ENCODE results near the gene DDRGK1. TPM values are rescaled to one million over a fixed set of nuclear protein-coding genes. Genes with fewer than 3 reads are reported as not detected.

Gene DDRGK1
- total and polyA plus RNA-seq, 2 of the 4 experiments (the other 2 are of a cell fraction): 12.2 to 29.6 TPM

- H3K23ac ChIP-seq (ENCODE audit: low read depth, low read length): no peak overlapping the region
- in situ Hi-C loops (cut with MboI; ENCODE audit: low sequenced_read_pairs): no loop called here
- no peak overlapping the region for H4K5ac ChIP-seq (ENCODE audit: low read depth, low read length)
- no peaks in the 10 kb centered on the region for H3K9me3 ChIP-seq (ENCODE audit: control insufficient read depth, insufficient read depth, low read length)
- H3K27me3 ChIP-seq (ENCODE audit: control insufficient read depth, insufficient read depth, low read length): peaks cover 13% of the 10 kb centered on the region
- WGBS, 2 experiments (ENCODE audit: extremely low coverage in 2 of 2, insufficient read length in 1 of 2): 81% methylated on average over 16 of the region's 32 CpGs; no CpG with 5 or more reads in 1 of the 2 experiments
- H3K4ac ChIP-seq (ENCODE audit: low read depth, low read length): no peak overlapping the region
- no peak for ATAC-seq (ENCODE audit: low read depth)
- H3K79me1 ChIP-seq (ENCODE audit: low read depth in 1 of 2, low read length in 2 of 2): peaks cover 0 to 1% of the 10 kb centered on the region in 2 experiments; a peak in 1 of 4 replicates
- no peak overlapping the region for H2AK5ac ChIP-seq (ENCODE audit: low read depth, low read length)
- H2AFZ ChIP-seq (replicated peaks; ENCODE audit: low read length, poor library complexity): no peak overlapping the region
- no peak overlapping the region for H2BK20ac ChIP-seq (ENCODE audit: low read depth, low read length)
- no peak overlapping the region for H3K9ac ChIP-seq (ENCODE audit: low read depth, low read length)
- no peak overlapping the region for H3K4me2 ChIP-seq (ENCODE audit: low read depth, low read length)
- intact Hi-C loops (cut with micrococcal nuclease): no loop called here
- no TSS peak for BruUV-seq (replicated peaks)
- peak overlapping the region; percentile 70 for H2AK9ac ChIP-seq (replicated peaks; ENCODE audit: low read depth, low read length, poor library complexity)
- ChIA-PET POLR2A (ENCODE audit: unreplicated experiment) (no interaction called here), CTCF (no interaction called here)
- H4K20me1 ChIP-seq (ENCODE audit: insufficient read depth, low read length): peaks cover 5% of the 10 kb centered on the region
- H4K8ac ChIP-seq (ENCODE audit: low read depth in 2 of 2, low read length in 2 of 2): no peak overlapping the region
- H3K56ac ChIP-seq (ENCODE audit: extremely low read depth, insufficient read depth, low read length): no peak overlapping the region
- no peak overlapping the region for H3K14ac ChIP-seq (replicated peaks; ENCODE audit: low read depth, low read length)
- no peak overlapping the region for H4K91ac ChIP-seq (ENCODE audit: insufficient read depth, low read depth, low read length)
- no peak overlapping the region for H3K27ac ChIP-seq (ENCODE audit: insufficient read depth, low read length)
- H3K9me1 ChIP-seq (ENCODE audit: insufficient read depth, low read length): no peaks in the 10 kb centered on the region
- DNase-seq: no peak
- dilution Hi-C loops (cut with HindIII; ENCODE audit: low sequenced_read_pairs, unreplicated experiment): no loop called here
- H3K4me3 ChIP-seq (ENCODE audit: insufficient read depth, low read depth, low read length): no peak overlapping the region
- no peak overlapping the region for H2BK15ac ChIP-seq (ENCODE audit: low read depth, low read length)
- H3K18ac ChIP-seq (ENCODE audit: low read depth, low read length): no peak overlapping the region
- TF ChIP-seq BHLHE40 (IDR thresholded peaks at IDR 0.05; ENCODE audit: low read depth, low read length) (no peak), FOS (IDR thresholded peaks at IDR 0.05; ENCODE audit: low read depth, low read length) (no peak), POLR2A (IDR thresholded peaks at IDR 0.05; ENCODE audit: low read depth, low read length) (no peak), CTCF (conservative IDR thresholded peaks at IDR 0.05; ENCODE audit: low read depth, low read length) (no peak), RCOR1 (IDR thresholded peaks at IDR 0.05; ENCODE audit: insufficient replicate concordance, low read length) (no peak), RAD21 (IDR thresholded peaks at IDR 0.05; ENCODE audit: low read length) (no peak), RFX5 (IDR thresholded peaks at IDR 0.05; ENCODE audit: low read depth, low read length) (no peak), CHD1 (IDR thresholded peaks at IDR 0.05; ENCODE audit: low read depth, low read length) (no peak), CEBPB (IDR thresholded peaks at IDR 0.05; ENCODE audit: low read depth, low read length) (no peak), SMC3 (IDR thresholded peaks at IDR 0.05; ENCODE audit: low read depth, low read length) (no peak), ELK1 (IDR thresholded peaks at IDR 0.05; ENCODE audit: borderline replicate concordance, low read depth, low read length) (no peak), NFE2L2 (IDR thresholded peaks at IDR 0.05; ENCODE audit: low read depth, low read length) (no peak), MAZ (IDR thresholded peaks at IDR 0.05; ENCODE audit: borderline replicate concordance, low read depth, low read length) (no peak), USF2 (IDR thresholded peaks at IDR 0.05; ENCODE audit: low read depth, low read length) (no peak), MAFK (IDR thresholded peaks at IDR 0.05; ENCODE audit: low read depth, low read length) (no peak), MXI1 (IDR thresholded peaks at IDR 0.05; ENCODE audit: borderline replicate concordance, low read depth, low read length) (no peak)
- H2BK120ac ChIP-seq (ENCODE audit: low read depth, low read length): no peak overlapping the region
- peaks cover 5% of the 10 kb centered on the region; the same call in 1 of the 2 replicates for H3K4me1 ChIP-seq (ENCODE audit: control insufficient read depth, insufficient read depth, low read length)
- H2BK5ac ChIP-seq (ENCODE audit: low read depth, low read length, poor library complexity, severe bottlenecking): no peak overlapping the region
- H3K36me3 ChIP-seq (ENCODE audit: control insufficient read depth, insufficient read depth, low read length): no peaks in the 10 kb centered on the region
Measured at GRCh38 chr20:3164043-3164762, 40.3 kb downstream of the DDRGK1 start.

Measured in IMR-90 (cell line).